GM10248 (cell line): Measurements from ENCODE around the gene TGFBR3L.
"Not testable (repeated sequence)": the region's sequence is repeated elsewhere in the genome, so short reads cannot be mapped to it uniquely, and the experiment has no call there.

Source experiments
- CTCF ChIA-PET: fragments of 300-600 bp; sonication (Branson Sonifier 250); formaldehyde crosslinking; extraction: SDS; loops from one replicate; lab custom pipeline; 2021; ENCODE audit warnings: antibody characterized with exemption; lab: Yijun Ruan, JAX
- POLR2A ChIA-PET: fragments of 350-650 bp; sonication (Branson Sonifier 250); formaldehyde crosslinking; extraction: SDS; loops from one replicate; lab custom pipeline; 2020; ENCODE audit warnings: antibody characterized with exemption; lab: Yijun Ruan, JAX
- DNase-seq: peaks from one replicate; pipeline ENCODE4 v3.0.0; 2012; ENCODE audit errors: extremely low spot score
- TF ChIP-seq, protein P1 (sequence below): IDR thresholded peaks from 2 replicates; pipeline ENCODE4 v1.5.1; 2012; ENCODE audit warnings: mild to moderate bottlenecking, low read depth; ENCODE audit errors: extremely low read depth, missing control alignments, control extremely low read depth

The TGFBR3L gene

DNA sequence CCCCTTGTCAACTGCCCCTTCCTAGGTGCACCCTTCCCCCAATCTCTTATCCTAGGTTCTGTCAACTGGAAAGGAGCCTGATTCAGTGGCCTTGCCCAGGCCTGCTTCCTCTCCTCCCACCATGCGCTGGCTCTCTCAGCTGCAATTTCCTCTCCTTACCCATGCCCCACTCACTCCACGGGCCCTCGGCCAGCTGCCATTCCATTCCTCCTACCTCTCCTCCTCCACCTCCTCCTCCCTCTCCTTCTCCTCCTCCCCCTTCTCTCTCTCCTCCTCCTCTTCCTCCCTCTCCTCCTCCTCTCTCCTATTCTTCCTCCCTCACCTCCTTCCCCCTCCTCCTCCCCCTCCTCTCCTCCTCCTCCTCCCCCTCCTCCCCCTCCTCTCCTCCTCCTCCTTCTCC, 38.4 kb downstream of the TGFBR3L start:
- DNase-seq = no peak
- CTCF ChIA-PET = interaction anchor here (1.9 kb wide), 1 partner anchor 9 kb away, joined by 12 read pairs; the partner anchor contains the start of gene TIMM44
- POLR2A ChIA-PET = no interaction called here
- TF ChIP-seq, protein P1, sequence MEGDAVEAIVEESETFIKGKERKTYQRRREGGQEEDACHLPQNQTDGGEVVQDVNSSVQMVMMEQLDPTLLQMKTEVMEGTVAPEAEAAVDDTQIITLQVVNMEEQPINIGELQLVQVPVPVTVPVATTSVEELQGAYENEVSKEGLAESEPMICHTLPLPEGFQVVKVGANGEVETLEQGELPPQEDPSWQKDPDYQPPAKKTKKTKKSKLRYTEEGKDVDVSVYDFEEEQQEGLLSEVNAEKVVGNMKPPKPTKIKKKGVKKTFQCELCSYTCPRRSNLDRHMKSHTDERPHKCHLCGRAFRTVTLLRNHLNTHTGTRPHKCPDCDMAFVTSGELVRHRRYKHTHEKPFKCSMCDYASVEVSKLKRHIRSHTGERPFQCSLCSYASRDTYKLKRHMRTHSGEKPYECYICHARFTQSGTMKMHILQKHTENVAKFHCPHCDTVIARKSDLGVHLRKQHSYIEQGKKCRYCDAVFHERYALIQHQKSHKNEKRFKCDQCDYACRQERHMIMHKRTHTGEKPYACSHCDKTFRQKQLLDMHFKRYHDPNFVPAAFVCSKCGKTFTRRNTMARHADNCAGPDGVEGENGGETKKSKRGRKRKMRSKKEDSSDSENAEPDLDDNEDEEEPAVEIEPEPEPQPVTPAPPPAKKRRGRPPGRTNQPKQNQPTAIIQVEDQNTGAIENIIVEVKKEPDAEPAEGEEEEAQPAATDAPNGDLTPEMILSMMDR = no peak

DNA sequence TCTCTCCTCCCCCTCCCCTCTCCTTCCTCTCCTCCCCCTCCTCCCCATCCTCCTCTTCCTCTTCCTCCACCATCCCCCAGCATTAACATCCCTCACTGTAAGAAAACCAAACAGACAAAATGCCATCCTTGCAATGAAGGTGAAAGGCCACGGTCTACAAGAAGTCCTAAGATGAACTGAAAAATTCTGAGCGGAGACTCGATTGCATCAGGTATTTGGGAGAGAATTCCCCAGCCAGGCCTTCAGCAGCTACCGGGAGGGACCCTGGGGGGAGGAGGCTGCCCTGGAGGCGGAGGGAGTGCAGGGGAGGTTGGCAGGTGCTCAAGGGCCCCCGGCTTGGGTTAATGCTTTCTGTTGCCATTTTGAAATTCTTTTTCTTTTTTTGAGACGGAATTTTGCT, 38.9 kb downstream of the TGFBR3L start:
- CTCF ChIA-PET = interaction anchor here (2.9 kb wide), 1 partner anchor 10 kb away, joined by 21 read pairs; the partner anchor contains the start of gene TIMM44
- POLR2A ChIA-PET = no interaction called here
- TF ChIP-seq, protein P1 = no peak
- DNase-seq = no peak

DNA sequence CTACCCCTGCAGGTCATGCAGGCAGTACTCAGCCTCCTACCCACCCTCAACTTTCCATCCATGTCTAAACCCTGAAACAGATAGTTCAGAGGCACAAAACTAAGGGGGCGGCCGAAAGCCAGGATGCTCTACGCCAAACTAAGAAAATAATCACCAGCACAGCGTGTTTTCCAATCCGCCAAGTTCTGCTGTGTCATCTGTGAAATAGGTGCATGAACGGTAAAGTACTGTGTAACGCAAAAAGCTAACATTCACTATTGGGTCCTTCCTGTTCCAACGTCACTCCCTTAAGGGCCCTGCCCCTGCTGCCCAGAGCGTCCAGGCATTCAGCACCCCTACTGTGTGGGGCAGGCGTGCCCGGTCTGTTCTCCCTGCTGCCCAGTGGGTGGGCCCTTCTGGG, 41.1 kb downstream of the TGFBR3L start:
- no peak for DNase-seq
- ChIA-PET POLR2A (no interaction called here), CTCF (interaction anchor here (2.9 kb wide), 1 partner anchor 12 kb away, joined by 21 read pairs; the partner anchor contains the start of gene TIMM44)
- TF ChIP-seq, protein P1 = no peak

DNA sequence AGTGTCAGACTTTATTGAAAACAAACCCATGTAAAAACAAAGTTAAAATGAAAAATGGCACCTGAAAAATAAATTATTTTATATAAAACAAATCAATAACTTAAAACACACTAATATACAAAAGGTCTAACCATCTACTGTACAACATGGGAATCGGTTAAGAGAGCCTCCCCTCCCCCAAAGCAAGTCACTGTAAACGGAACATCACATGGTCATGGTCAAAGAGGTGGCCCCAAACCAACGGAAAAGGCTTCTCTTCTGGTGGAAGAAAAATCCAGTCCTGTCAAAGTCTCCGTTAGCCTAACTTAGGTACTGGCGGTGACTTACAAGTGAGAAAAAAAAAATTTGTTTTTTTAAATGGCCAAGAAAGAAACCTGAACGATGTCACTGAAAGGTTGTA, 44.6 kb downstream of the TGFBR3L start:
- ChIA-PET CTCF (interaction anchor here (1.0 to 2.2 kb wide), 4 partner anchors 12 to 15 kb away, joined by 3 to 15 read pairs (median 6); partner anchors contain the start of gene TIMM44), POLR2A (no interaction called here)
- no peak for DNase-seq
- TF ChIP-seq, protein P1 = no peak

DNA sequence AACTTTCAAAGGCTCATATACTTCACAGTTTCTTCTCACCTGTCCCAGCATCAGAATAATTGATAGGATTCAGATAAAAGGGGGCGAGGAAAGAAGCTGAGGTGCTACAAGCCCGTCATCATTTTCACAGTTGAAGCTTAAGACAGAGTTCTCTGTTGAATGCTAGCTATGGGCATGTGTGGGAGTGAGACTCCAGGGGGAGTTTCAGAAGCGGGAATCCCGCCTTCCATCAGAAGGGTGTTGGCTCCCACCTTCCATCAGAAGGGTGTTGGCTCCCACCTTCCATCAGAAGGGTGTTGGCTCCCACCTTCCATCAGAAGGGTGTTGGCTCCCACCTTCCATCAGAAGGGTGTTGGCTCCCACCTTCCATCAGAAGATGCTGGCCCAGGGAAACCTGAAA, 46.5 kb downstream of the TGFBR3L start:
- POLR2A ChIA-PET, DNase-seq: not testable (repeated sequence)
- CTCF ChIA-PET = interaction anchor here (0.9 to 2.2 kb wide), 3 partner anchors 10 to 17 kb away, joined by 4 to 15 read pairs (median 5); partner anchors contain the start of gene TIMM44

DNA sequence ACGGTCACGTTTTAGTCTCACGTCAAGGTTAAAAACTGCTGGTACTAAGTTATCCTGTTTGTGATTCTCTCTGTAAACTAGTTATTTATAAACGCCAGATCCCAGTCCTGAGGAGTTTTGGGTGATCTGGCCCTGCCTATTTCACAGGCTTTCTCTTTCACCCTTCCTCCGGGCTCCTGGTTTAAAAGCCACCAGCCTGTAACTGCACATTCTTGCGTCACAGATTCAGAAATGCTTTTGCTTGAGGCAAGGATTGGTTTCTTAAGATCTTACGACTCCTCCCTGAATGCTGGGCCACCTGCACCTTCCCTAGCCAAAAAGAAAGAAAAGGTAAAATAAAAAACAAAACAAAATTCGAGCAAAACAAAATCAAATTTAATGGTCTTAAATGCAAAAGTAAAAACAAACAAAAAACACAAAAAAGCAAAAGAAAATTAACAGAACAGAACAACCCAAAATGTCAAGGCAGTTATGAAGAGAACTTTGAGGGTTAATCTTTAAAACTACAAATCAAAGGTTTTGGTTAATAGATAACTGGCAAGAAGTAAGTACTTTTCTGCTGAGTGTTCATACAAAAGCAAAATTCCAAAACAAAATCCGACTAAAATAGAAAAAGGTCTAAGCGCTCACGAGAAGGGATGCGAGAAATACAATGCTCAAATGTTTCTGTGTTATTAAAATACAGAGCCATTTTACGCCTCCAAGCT, 47.4 kb downstream of the TGFBR3L start:
- no peak for DNase-seq
- TF ChIP-seq, protein P1 = no peak
- CTCF ChIA-PET = no interaction called here
- POLR2A ChIA-PET = no interaction called here

GRCh38 chr19:7962644-7963268, 48.1 kb downstream of the TGFBR3L start:
- DNase-seq = no peak
- TF ChIP-seq, protein P1 = no peak
- ChIA-PET POLR2A (no interaction called here), CTCF (no interaction called here)
